ENCODE data around the gene BABAM2. TPM values are rescaled to one million over a fixed set of nuclear protein-coding genes. Genes with fewer than 3 reads are reported as not detected.

Gene BABAM2
- total RNA-seq, 1 experiment from 2014 or later: 27.1 TPM

- H4K8ac ChIP-seq (replicated peaks; ENCODE audit: insufficient read length, low read depth, low read length): no peak overlapping the region
- H3K4me2 ChIP-seq (ENCODE audit: insufficient read depth, insufficient read length, low read length): no peak overlapping the region
- H3K4me1 Mint-ChIP-seq: no peaks in the 10 kb centered on the region
- H3K4me3 Mint-ChIP-seq: no peak overlapping the region
- no CpG with 5 or more reads among the region's 3 CpGs for WGBS (ENCODE audit: extremely low coverage, insufficient read length, low lambda C conversion rate)
- no peak overlapping the region for H2BK120ac ChIP-seq (ENCODE audit: low read depth, low read length, poor library complexity, severe bottlenecking)
- H2AK5ac ChIP-seq (ENCODE audit: insufficient read length, low read length): no peak overlapping the region
- no peaks in the 10 kb centered on the region for H3K9me3 Mint-ChIP-seq
- H3K23me2 ChIP-seq (ENCODE audit: insufficient read length, low read depth, low read length, poor library complexity, severe bottlenecking): no peaks in the 10 kb centered on the region
- H3K14ac ChIP-seq (ENCODE audit: insufficient read depth, low read length): no peak overlapping the region
- no peak overlapping the region for H2BK15ac ChIP-seq (ENCODE audit: low read depth, low read length)
- H3K9ac ChIP-seq (ENCODE audit: extremely low read depth, insufficient read length, low read length): no peak overlapping the region
- no peak overlapping the region for H3K18ac ChIP-seq (ENCODE audit: insufficient read length, low read depth, low read length)
- H3K36me3 Mint-ChIP-seq (ENCODE audit: insufficient read depth in 1 of 3, low read depth in 3 of 3): no peaks in the 10 kb centered on the region
- no peak overlapping the region for H4K5ac ChIP-seq (ENCODE audit: insufficient read length, low read depth, low read length)
- no peaks in the 10 kb centered on the region for H3K27me3 ChIP-seq (ENCODE audit: insufficient read depth, low read length)
- no peaks in the 10 kb centered on the region for H3K79me2 ChIP-seq (ENCODE audit: insufficient read depth, low read length)
- H3K27ac ChIP-seq (ENCODE audit: insufficient read length, low read depth, low read length): no peak overlapping the region
- H3K56ac ChIP-seq (ENCODE audit: insufficient read length, low read depth, low read length): no peak overlapping the region
- H3K4me1 ChIP-seq (ENCODE audit: insufficient read depth, low read length): no peaks in the 10 kb centered on the region
- H3K27ac Mint-ChIP-seq: no peak overlapping the region; a peak in 1 of 7 replicates
- H3K4ac ChIP-seq (ENCODE audit: low read depth, low read length): no peak overlapping the region
- H3K23ac ChIP-seq (ENCODE audit: insufficient read length, low read depth, low read length): no peak overlapping the region
- DNase-seq: no peak
- no peaks in the 10 kb centered on the region for H3K79me1 ChIP-seq (ENCODE audit: insufficient read depth, low read depth, low read length, poor library complexity, severe bottlenecking)
- no peaks in the 10 kb centered on the region for H3K27me3 Mint-ChIP-seq (ENCODE audit: low read depth)
- no peaks in the 10 kb centered on the region for H3K9me3 ChIP-seq (ENCODE audit: control insufficient read depth, low read depth, low read length)
- H3T11ph ChIP-seq (ENCODE audit: low read length): no peak overlapping the region
- no peak overlapping the region for H2BK20ac ChIP-seq (ENCODE audit: low read depth, low read length, poor library complexity, severe bottlenecking)
- no peak overlapping the region for H2AFZ ChIP-seq (ENCODE audit: low read length)
- H4K20me1 ChIP-seq (ENCODE audit: control insufficient read depth, insufficient read depth, insufficient read length): no peaks in the 10 kb centered on the region
- TF ChIP-seq CTCF (conservative IDR thresholded peaks at IDR 0.05): no peak
- H2BK12ac ChIP-seq (ENCODE audit: insufficient read length, low read depth, low read length): no peak overlapping the region
- no peak overlapping the region for H4K91ac ChIP-seq (ENCODE audit: insufficient read length, low read depth, low read length)
- H2BK5ac ChIP-seq (ENCODE audit: insufficient read length, low read length): no peak overlapping the region
These were observed 318.7 kb downstream of the BABAM2 start for GRCh38 chr2:28209261-28209691.

Measured in H9 (cell line).